ENCODE measurements around the gene MAP3K13.

GRCh38 chr3:185332026-185332735 lies 30.8 kb upstream of the MAP3K13 start:
- no peak for TF ChIP-seq YY1 (IDR thresholded peaks at IDR 0.05; ENCODE audit: insufficient read depth, insufficient read length)
- TF ChIP-seq ZNF274 (IDR thresholded peaks at IDR 0.05; ENCODE audit: low read depth, low read length): no peak
- TF ChIP-seq SUZ12 (IDR thresholded peaks at IDR 0.05; ENCODE audit: extremely low read depth, insufficient read depth, insufficient read length): no peak
